ENCODE measurements around the gene CHST15. TPM values are rescaled to one million over a fixed set of nuclear protein-coding genes. Genes with fewer than 3 reads are reported as not detected.

CHST15 gene
- total and polyA plus RNA-seq, 2 of the 8 experiments (the other 6 are each of a cell fraction or from before 2014, with no cell fraction given), result 8.8 to 9.1 TPM

DNA sequence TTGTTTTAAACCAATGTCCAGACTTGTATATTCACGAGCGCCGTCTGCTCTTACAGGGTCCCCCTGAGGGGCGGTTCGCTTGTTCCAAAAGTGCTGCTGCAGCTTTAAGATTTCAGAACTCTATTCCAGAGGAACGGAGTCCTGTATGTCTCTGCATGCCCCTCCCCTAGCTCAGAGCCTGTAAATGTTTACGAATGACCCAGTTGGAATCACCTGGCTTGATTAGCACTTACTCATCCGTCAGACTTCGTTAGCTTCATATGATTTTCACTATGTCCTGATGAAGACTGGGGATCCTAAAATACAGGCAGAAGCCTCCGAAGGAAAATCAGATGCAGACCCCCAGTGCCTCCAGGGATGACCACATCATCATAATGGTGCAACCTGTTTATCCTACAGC is 4.5 kb upstream of the CHST15 start:
- no peak overlapping the region for H3K14ac ChIP-seq (ENCODE audit: insufficient read length)
- H3K18ac ChIP-seq (ENCODE audit: extremely low read depth, low read length), result no peak overlapping the region
- no peak overlapping the region for H4K91ac ChIP-seq (replicated peaks; ENCODE audit: insufficient read length, low read length)
- no peaks in the 10 kb centered on the region for H3K79me2 ChIP-seq (ENCODE audit: control insufficient read depth in 1 of 2, insufficient read depth in 2 of 2, low read length in 2 of 2)
- H2BK120ac ChIP-seq (replicated peaks; ENCODE audit: low read depth, low read length), result no peak overlapping the region
- H2BK20ac ChIP-seq (ENCODE audit: low read length), result no peak overlapping the region
- H3K4ac ChIP-seq (replicated peaks; ENCODE audit: insufficient read length, low read depth, low read length), result no peak overlapping the region
- no peak overlapping the region for H3K4me3 ChIP-seq (ENCODE audit: extremely low read depth in 1 of 4, insufficient read depth in 2 of 4, low read depth in 3 of 4, low read length in 4 of 4)
- no peak overlapping the region for H2AK5ac ChIP-seq (ENCODE audit: low read depth, low read length)
- peaks cover 0 to 14% (median 6%) of the 10 kb centered on the region in 4 experiments; a peak in 4 of 7 replicates for H3K27me3 ChIP-seq (replicated peaks in 1 of 4; ENCODE audit: control insufficient read depth in 3 of 4, extremely low read depth in 1 of 4, insufficient read depth in 3 of 4, low read length in 3 of 4)
- no peaks in the 10 kb centered on the region for H3K79me1 ChIP-seq (ENCODE audit: low read depth, low read length)
- no peak overlapping the region for H4K8ac ChIP-seq (ENCODE audit: extremely low read depth, insufficient read depth, low read length)
- H3K9ac ChIP-seq (replicated peaks in 1 of 4; ENCODE audit: extremely low read depth in 1 of 4, low read depth in 3 of 4, low read length in 3 of 4), result no peak overlapping the region
- no peaks in the 10 kb centered on the region for H4K20me1 ChIP-seq (replicated peaks in 1 of 2; ENCODE audit: control insufficient read depth in 1 of 2, insufficient read depth in 2 of 2, low read length in 2 of 2)
- H2AFZ ChIP-seq (ENCODE audit: low read length), result no peak overlapping the region
- H3K36me3 ChIP-seq (ENCODE audit: control insufficient read depth in 2 of 4, insufficient read depth in 4 of 4, low read length in 3 of 4), result no peaks in the 10 kb centered on the region
- WGBS, 2 experiments (ENCODE audit: extremely low coverage in 1 of 2, insufficient coverage in 1 of 2, insufficient read length in 1 of 2, insufficient replicate concordance in 2 of 2, low coverage in 1 of 2, low lambda C conversion rate in 2 of 2, missing lambda C conversion rate in 1 of 2), result 74% methylated on average over 10 of the region's 10 CpGs; no CpG with 5 or more reads in 1 of the 2 experiments
- H2BK5ac ChIP-seq (ENCODE audit: low read depth, low read length), result no peak overlapping the region
- DNase-seq (ENCODE audit: low read depth in 1 of 2, low spot score in 2 of 2) (no peak), FAIRE-seq (no peak)
- ChIA-PET CTCF (ENCODE audit: partially characterized antibody) (interaction anchor here (1.1 to 1.7 kb wide), 3 partner anchors 18 to 70 kb away, joined by 3 to 7 read pairs (median 4); no protein-coding TSS in a partner anchor), POLR2A (ENCODE audit: partially characterized antibody) (interaction anchor here (0.6 kb wide), 1 partner anchor 74 kb away, joined by 3 read pairs; no protein-coding TSS in a partner anchor)
- no peak overlapping the region for H3K4me2 ChIP-seq (ENCODE audit: insufficient read depth in 1 of 2, low read depth in 2 of 2, low read length in 2 of 2)
- H3K4me1 ChIP-seq (replicated peaks in 1 of 4; ENCODE audit: control insufficient read depth in 3 of 4, insufficient read depth in 4 of 4, low read length in 3 of 4), result peaks cover 0 to 5% (median 3%) of the 10 kb centered on the region in 4 experiments; a peak in 4 of 7 replicates
- no peak overlapping the region for H2BK12ac ChIP-seq (ENCODE audit: low read depth, low read length)
- no peak overlapping the region for H2BK15ac ChIP-seq (ENCODE audit: low read length)
- H3K56ac ChIP-seq (replicated peaks; ENCODE audit: insufficient read length, low read depth, low read length), result no peak overlapping the region
- no peak overlapping the region for H3K23ac ChIP-seq (ENCODE audit: insufficient read length)
- no peaks in the 10 kb centered on the region for H3K9me3 ChIP-seq (ENCODE audit: insufficient read depth in 2 of 2, low read depth in 1 of 2, low read length in 1 of 2)
- no peak overlapping the region for H3K27ac ChIP-seq (ENCODE audit: low read depth, low read length)
- H4K5ac ChIP-seq (ENCODE audit: insufficient read length, low read depth, low read length), result no peak overlapping the region
- peaks cover 5% of the 10 kb centered on the region; the same call in 1 of the 2 replicates for H3K23me2 ChIP-seq (ENCODE audit: low read depth, low read length)
- no peak for TF ChIP-seq EZH2 (IDR thresholded peaks at IDR 0.05; ENCODE audit: low read depth, low read length, severe bottlenecking)
- no peak for TF ChIP-seq PHF8 (conservative IDR thresholded peaks at IDR 0.05; ENCODE audit: low read depth, low read length)
- TF ChIP-seq CREB1 (IDR thresholded peaks at IDR 0.05), result no peak
- TF ChIP-seq BACH1 (IDR thresholded peaks at IDR 0.05; ENCODE audit: low read length), result no peak
- TF ChIP-seq SAP30 (IDR thresholded peaks at IDR 0.05; ENCODE audit: insufficient read depth, insufficient replicate concordance, low read length), result no peak
- TF ChIP-seq SUZ12 (IDR thresholded peaks at IDR 0.05; ENCODE audit: low read length), result no peak
- no peak for TF ChIP-seq HDAC2 (IDR thresholded peaks at IDR 0.05; ENCODE audit: borderline replicate concordance in 1 of 2, low read depth in 2 of 2, low read length in 2 of 2)
- no peak for TF ChIP-seq KDM1A (IDR thresholded peaks at IDR 0.05; ENCODE audit: borderline replicate concordance, low read length)
- no peak for TF ChIP-seq RBBP5 (IDR thresholded peaks at IDR 0.05; ENCODE audit: borderline replicate concordance, low read depth, low read length)
- TF ChIP-seq POU5F1 (IDR thresholded peaks at IDR 0.05; ENCODE audit: low read depth, low read length), result no peak
- no peak for TF ChIP-seq SP1 (IDR thresholded peaks at IDR 0.05; ENCODE audit: low read depth, low read length)
- no peak for TF ChIP-seq CEBPB (IDR thresholded peaks at IDR 0.05; ENCODE audit: low read depth, low read length)
